Large intestine (tissue), 3 donors: ENCODE measurements around the gene ADSS1. TPM values are rescaled to one million over a fixed set of nuclear protein-coding genes. Genes with fewer than 3 reads are reported as not detected.

Experiments used
- DNase-seq, 2 donors: peaks; one replicate each; pipeline versions ENCODE4 v3.0.0 to v3.0.0-alpha.2; 2013
- H3K27ac ChIP-seq: one replicate; pipeline ENCODE4 v1.5.1; 2013; ENCODE audit warnings: low read length
- H3K27me3 ChIP-seq: 2 replicates; pipeline ENCODE4 v1.6.1; 2013; ENCODE audit warnings: low read length; ENCODE audit not compliant: control insufficient read depth, insufficient read depth
- H3K36me3 ChIP-seq: 2 replicates; pipeline ENCODE4 v1.6.1; 2013; ENCODE audit warnings: low read length; ENCODE audit not compliant: control insufficient read depth, insufficient read depth
- H3K4me1 ChIP-seq: one replicate; pipeline ENCODE4 v1.6.1; 2013; ENCODE audit warnings: low read length; ENCODE audit not compliant: control insufficient read depth, insufficient read depth
- H3K4me3 ChIP-seq: one replicate; pipeline ENCODE4 v1.5.1; 2013; ENCODE audit warnings: low read length
- H3K9me3 ChIP-seq: one replicate; pipeline ENCODE4 v1.6.1; 2013; ENCODE audit warnings: mild to moderate bottlenecking, low read depth, low read length, moderate library complexity; ENCODE audit not compliant: control insufficient read depth
- WGBS: methylation state at CpG from one replicate; pipeline ENCODE4 v1.1.5; 2013; ENCODE audit warnings: low lambda C conversion rate; ENCODE audit not compliant: insufficient coverage; 5-methylcytosine and 5-hydroxymethylcytosine counted together
- polyA plus RNA-seq: library from polyadenylated mRNA; unstranded; fragments of 120-200 nt; gene quantifications from one replicate; pipeline ENCODE4 v1.2.1, GENCODE V29; 2013

ADSS1 gene
- polyA plus RNA-seq, 1 donor = 6.3 TPM

- no peak overlapping the region for H3K4me3 ChIP-seq
- no peak for DNase-seq
- peaks cover 49% of the 10 kb centered on the region for H3K36me3 ChIP-seq
- H3K27me3 ChIP-seq = no peaks in the 10 kb centered on the region
- no peaks in the 10 kb centered on the region for H3K9me3 ChIP-seq
- no CpG with 5 or more reads among the region's 36 CpGs for WGBS
- H3K27ac ChIP-seq = no peak overlapping the region
- H3K4me1 ChIP-seq = peaks cover 3% of the 10 kb centered on the region
These were observed 61.0 kb downstream of the ADSS1 start for GRCh38 chr14:104784846-104785707.

- Histone ChIP-seq H3K4me3 (no peak overlapping the region), H3K36me3 (peaks cover 49% of the 10 kb centered on the region), H3K4me1 (peaks cover 3% of the 10 kb centered on the region), H3K9me3 (no peaks in the 10 kb centered on the region), H3K27me3 (no peaks in the 10 kb centered on the region), H3K27ac (no peak overlapping the region)
- DNase-seq = no peak
- WGBS = no CpG with 5 or more reads among the region's 13 CpGs
These were observed 61.7 kb downstream of the ADSS1 start for GRCh38 chr14:104785708-104786080.

GRCh38 chr14:104786091-104786586 is 62.1 kb downstream of the ADSS1 start:
- H3K36me3 ChIP-seq = peaks cover 50% of the 10 kb centered on the region
- no peaks in the 10 kb centered on the region for H3K27me3 ChIP-seq
- peaks cover 3% of the 10 kb centered on the region for H3K4me1 ChIP-seq
- no CpG with 5 or more reads among the region's 14 CpGs for WGBS
- H3K27ac ChIP-seq = no peak overlapping the region
- no peaks in the 10 kb centered on the region for H3K9me3 ChIP-seq
- no peak for DNase-seq
- H3K4me3 ChIP-seq = no peak overlapping the region

GRCh38 chr14:104786726-104787675 is 63.0 kb downstream of the ADSS1 start:
- H3K36me3 ChIP-seq = peaks cover 56% of the 10 kb centered on the region
- no peaks in the 10 kb centered on the region for H3K9me3 ChIP-seq
- no peak overlapping the region for H3K27ac ChIP-seq
- no peaks in the 10 kb centered on the region for H3K27me3 ChIP-seq
- no peak overlapping the region for H3K4me3 ChIP-seq
- no peak for DNase-seq
- no CpG with 5 or more reads among the region's 30 CpGs for WGBS
- H3K4me1 ChIP-seq = peaks cover 3% of the 10 kb centered on the region

- H3K27me3 ChIP-seq = no peaks in the 10 kb centered on the region
- H3K4me1 ChIP-seq = peaks cover 3% of the 10 kb centered on the region
- WGBS = no CpG with 5 or more reads among the region's 7 CpGs
- peaks cover 63% of the 10 kb centered on the region for H3K36me3 ChIP-seq
- DNase-seq = no peak
- H3K27ac ChIP-seq = no peak overlapping the region
- H3K9me3 ChIP-seq = no peaks in the 10 kb centered on the region
- H3K4me3 ChIP-seq = no peak overlapping the region
These were observed 63.7 kb downstream of the ADSS1 start for GRCh38 chr14:104787736-104788135.

GRCh38 chr14:104788161-104788818 is 64.3 kb downstream of the ADSS1 start:
- H3K4me1 ChIP-seq = peaks cover 3% of the 10 kb centered on the region
- H3K27ac ChIP-seq = no peak overlapping the region
- DNase-seq = no peak
- WGBS = no CpG with 5 or more reads among the region's 14 CpGs
- no peaks in the 10 kb centered on the region for H3K9me3 ChIP-seq
- no peaks in the 10 kb centered on the region for H3K27me3 ChIP-seq
- no peak overlapping the region for H3K4me3 ChIP-seq
- H3K36me3 ChIP-seq = peaks cover 67% of the 10 kb centered on the region

GRCh38 chr14:104788873-104789663 is 65.0 kb downstream of the ADSS1 start:
- no peak overlapping the region for H3K27ac ChIP-seq
- H3K36me3 ChIP-seq = peaks cover 70% of the 10 kb centered on the region
- H3K27me3 ChIP-seq = no peaks in the 10 kb centered on the region
- no CpG with 5 or more reads among the region's 39 CpGs for WGBS
- peaks cover 11% of the 10 kb centered on the region for H3K4me1 ChIP-seq
- no peaks in the 10 kb centered on the region for H3K9me3 ChIP-seq
- no peak overlapping the region for H3K4me3 ChIP-seq
- no peak for DNase-seq

GRCh38 chr14:104789752-104790743 is 66.0 kb downstream of the ADSS1 start:
- Histone ChIP-seq H3K4me1 (peaks cover 14% of the 10 kb centered on the region), H3K9me3 (no peaks in the 10 kb centered on the region), H3K27ac (no peak overlapping the region), H3K4me3 (no peak overlapping the region), H3K36me3 (peaks cover 62% of the 10 kb centered on the region), H3K27me3 (no peaks in the 10 kb centered on the region)
- DNase-seq = no peak
- no CpG with 5 or more reads among the region's 31 CpGs for WGBS

- no peaks in the 10 kb centered on the region for H3K27me3 ChIP-seq
- peaks cover 20% of the 10 kb centered on the region for H3K4me1 ChIP-seq
- no peak overlapping the region for H3K4me3 ChIP-seq
- WGBS = no CpG with 5 or more reads among the region's 9 CpGs
- H3K36me3 ChIP-seq = peaks cover 59% of the 10 kb centered on the region
- H3K27ac ChIP-seq = no peak overlapping the region
- no peaks in the 10 kb centered on the region for H3K9me3 ChIP-seq
- DNase-seq = no peak
These were observed 67.4 kb downstream of the ADSS1 start for GRCh38 chr14:104791425-104791824.
